ENCODE results near the gene TAS2R31. TPM values are rescaled to one million over a fixed set of nuclear protein-coding genes. Genes with fewer than 3 reads are reported as not detected.

TAS2R31 gene
- total and polyA plus RNA-seq, 10 of the 15 experiments (the other 5 are each of a cell fraction or from before 2014, with no cell fraction given) = 0.09 to 4.9 (median 0.77) TPM

GRCh38 chr12:10994307-10994706 lies 36.9 kb downstream of the TAS2R31 start:
- no peaks in the 10 kb centered on the region for H3K79me2 ChIP-seq (ENCODE audit: control insufficient read depth, insufficient read depth, low read length)
- ATAC-seq (no peak), FAIRE-seq (no peak), DNase-seq (ENCODE audit: low read depth, low spot score) (no peak)
- 87% methylated on average over 3 of the region's 3 CpGs for WGBS (ENCODE audit: insufficient coverage, insufficient replicate concordance, low lambda C conversion rate, missing lambda C conversion rate)
- no peak for TF ChIP-seq SUZ12 (IDR thresholded peaks at IDR 0.05; ENCODE audit: unreplicated experiment)
- no peak for TF ChIP-seq RUNX3 (IDR thresholded peaks at IDR 0.05; ENCODE audit: low read length)
- no peak for TF ChIP-seq MYB (IDR thresholded peaks at IDR 0.05; ENCODE audit: borderline replicate concordance, low read depth, low read length)
- no peak for TF ChIP-seq LARP7 (IDR thresholded peaks at IDR 0.05)
- no peak for TF ChIP-seq IKZF1 (conservative IDR thresholded peaks at IDR 0.05)
- TF ChIP-seq SPI1 (IDR thresholded peaks at IDR 0.05; ENCODE audit: borderline replicate concordance, insufficient read depth, low read depth, low read length) = no peak
- TF ChIP-seq REST (IDR thresholded peaks at IDR 0.05; ENCODE audit: low read depth, low read length) = no peak
- TF ChIP-seq ZNF592 (IDR thresholded peaks at IDR 0.05) = no peak
- no peak for TF ChIP-seq CEBPB (IDR thresholded peaks at IDR 0.05; ENCODE audit: borderline replicate concordance in 1 of 2, low read depth in 2 of 2, low read length in 2 of 2)
- TF ChIP-seq BRCA1 (IDR thresholded peaks at IDR 0.05; ENCODE audit: low read depth, low read length) = no peak
- TF ChIP-seq MYC (IDR thresholded peaks at IDR 0.05; ENCODE audit: insufficient read depth, insufficient read length, insufficient replicate concordance, low read length, severe bottlenecking) = no peak
- no peak for TF ChIP-seq SKIL (IDR thresholded peaks at IDR 0.05; ENCODE audit: low read depth, poor library complexity, severe bottlenecking)
- TF ChIP-seq NFIC (IDR thresholded peaks at IDR 0.05; ENCODE audit: low read depth, low read length) = no peak
- H3K9ac ChIP-seq (ENCODE audit: control insufficient read depth, insufficient read depth, low read length) = no peak overlapping the region
- H3K4me1 ChIP-seq (ENCODE audit: control insufficient read depth, insufficient read depth, low read length) = no peaks in the 10 kb centered on the region
- H4K20me1 ChIP-seq (ENCODE audit: control insufficient read depth, insufficient read depth) = no peaks in the 10 kb centered on the region
- no peaks in the 10 kb centered on the region; a peak in 1 of 4 replicates for H3K36me3 ChIP-seq (ENCODE audit: control insufficient read depth in 2 of 2, insufficient read depth in 2 of 2, low read length in 1 of 2)
- in situ Hi-C loops (cut with MboI) = no loop called here
- SMC1A ChIA-PET (ENCODE audit: uncharacterized antibody, unreplicated experiment) = no interaction called here
- no peak overlapping the region for H3K4me2 ChIP-seq (ENCODE audit: control insufficient read depth, insufficient read depth)
- H3K4me3 ChIP-seq = no peak overlapping the region
- intact Hi-C loops (cut with micrococcal nuclease; ENCODE audit: unreplicated experiment) = no loop called here
- H3K27me3 ChIP-seq (replicated peaks in 1 of 2; ENCODE audit: control insufficient read depth in 2 of 2, insufficient read depth in 2 of 2, low read length in 1 of 2) = no peaks in the 10 kb centered on the region
- H3K27ac ChIP-seq (ENCODE audit: control insufficient read depth, insufficient read depth) = no peak overlapping the region
- BruUV-seq (replicated peaks) = no TSS peak
- POLR2A ChIA-PET = no interaction called here
- H3K9me3 ChIP-seq (replicated peaks; ENCODE audit: control insufficient read depth, insufficient read depth, low read length) = no peaks in the 10 kb centered on the region
- CTCF ChIA-PET = no interaction called here
- H2AFZ ChIP-seq (ENCODE audit: control insufficient read depth, low read depth, low read length) = no peak overlapping the region
- RAD21 ChIA-PET (ENCODE audit: unreplicated experiment) = no interaction called here
